HG03575 (cell line): ENCODE data around the gene PCBD1.

Experiments
- ATAC-seq: cut with Tn5 transposase; IDR thresholded peaks from one replicate; pipeline ENCODE4 v1.9.1; 2021; ENCODE audit not compliant: unreplicated experiment, insufficient number of reproducible peaks, low FRiP score; ENCODE audit errors: extremely low read depth

The PCBD1 gene

DNA sequence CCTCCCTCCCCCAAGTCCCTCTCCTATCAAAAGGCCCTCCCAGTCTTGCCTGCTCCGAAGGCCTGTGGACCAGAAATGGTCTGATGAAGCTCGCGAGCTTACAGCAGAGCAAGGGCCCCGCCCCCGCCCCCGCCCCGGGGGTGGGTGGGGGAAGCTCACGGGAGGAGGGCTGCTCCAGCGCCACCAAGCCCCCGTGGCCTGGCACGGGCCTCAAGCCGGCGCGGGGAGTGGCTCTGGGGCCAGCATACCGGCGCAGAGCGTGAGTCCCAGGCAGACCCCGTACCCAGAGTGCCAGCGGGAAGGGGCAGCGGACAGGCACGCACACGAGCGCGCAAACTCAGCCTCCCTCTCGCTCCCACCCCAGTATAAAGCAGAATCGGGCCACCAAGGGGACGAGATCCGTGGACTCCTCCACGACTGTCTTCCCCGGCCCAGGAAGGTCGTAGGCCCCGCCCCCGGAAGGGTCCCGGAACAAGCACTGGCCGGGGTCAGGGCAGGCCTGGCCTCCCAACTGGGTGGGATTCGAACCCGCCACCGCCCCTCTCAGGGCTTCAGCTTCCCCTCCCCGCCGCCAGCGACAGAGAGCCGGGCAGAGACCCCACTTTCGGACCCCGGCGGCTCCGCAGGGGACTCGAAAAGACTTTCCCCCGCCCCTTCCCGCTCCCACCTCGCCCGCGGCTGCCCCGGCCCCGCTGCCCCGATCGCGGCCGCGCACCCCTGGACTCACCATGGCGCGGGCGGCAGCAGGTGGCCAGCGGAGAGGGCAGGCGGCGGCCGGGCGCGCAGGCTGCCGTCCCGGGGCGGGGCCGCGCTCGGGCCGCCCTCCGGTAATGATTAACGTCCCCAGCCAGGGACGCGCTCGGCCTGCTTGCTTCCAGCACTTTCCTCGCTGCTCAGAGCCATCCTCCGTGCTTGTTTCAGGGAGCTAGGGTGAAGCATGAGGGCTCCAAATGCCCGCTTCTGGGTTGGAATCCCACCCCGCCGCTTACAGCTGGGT, at the start of gene PCBD1:
TSS of gene PCBD1 (minus strand) at position 762 of the 997 bp plus-strand sequence. CDS start at position 730, 32 bp downstream.
- ATAC-seq: no peak

DNA sequence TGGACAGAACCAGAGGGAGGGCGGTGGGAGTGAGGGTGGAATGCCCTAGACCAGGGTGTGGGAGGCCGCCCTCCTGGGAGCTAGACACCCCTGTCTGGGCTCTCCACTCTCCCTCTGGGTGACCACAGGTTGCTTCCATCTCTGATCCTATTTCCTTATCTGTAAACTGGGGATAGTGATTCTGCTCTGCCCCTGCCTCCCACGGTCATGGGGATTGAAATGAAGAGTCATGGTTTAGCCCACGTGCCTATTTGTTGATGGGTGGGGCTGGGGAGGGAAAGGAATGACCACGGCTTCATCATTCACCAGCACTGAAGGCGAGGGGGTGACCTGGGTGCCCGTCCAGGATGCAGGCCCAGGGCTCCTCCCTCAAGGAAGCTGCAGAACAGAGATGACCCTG, 49.3 kb upstream of the PCBD1 start:
- no peak for ATAC-seq

DNA sequence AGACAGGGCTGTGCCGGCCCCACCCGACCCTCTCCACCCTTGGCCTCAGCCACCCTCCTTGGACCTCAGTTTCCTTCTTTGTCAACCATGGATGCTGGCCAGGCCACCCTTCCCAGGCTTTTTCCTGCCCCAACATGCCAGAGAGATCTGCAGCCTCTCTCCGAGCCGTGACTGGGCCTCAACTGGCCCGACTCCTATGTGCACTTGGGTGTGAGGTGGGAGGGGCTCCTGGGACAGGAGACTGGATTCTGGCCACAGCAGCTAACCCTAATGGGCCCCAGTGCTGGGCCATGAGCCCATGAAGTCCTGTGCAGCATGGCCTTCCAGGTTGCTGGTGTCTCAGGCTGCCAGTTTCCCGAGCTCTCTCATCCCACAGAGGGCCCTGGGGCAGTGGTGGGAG, 47.7 kb upstream of the PCBD1 start:
- ATAC-seq: no peak

- ATAC-seq: no peak
Observed at GRCh38 chr10:70935631-70936030, 47.3 kb upstream of the PCBD1 start.

GRCh38 chr10:70935125-70935625, 46.8 kb upstream of the PCBD1 start:
- ATAC-seq: no peak

- ATAC-seq: no peak
Observed at GRCh38 chr10:70934701-70935100, 46.3 kb upstream of the PCBD1 start.

DNA sequence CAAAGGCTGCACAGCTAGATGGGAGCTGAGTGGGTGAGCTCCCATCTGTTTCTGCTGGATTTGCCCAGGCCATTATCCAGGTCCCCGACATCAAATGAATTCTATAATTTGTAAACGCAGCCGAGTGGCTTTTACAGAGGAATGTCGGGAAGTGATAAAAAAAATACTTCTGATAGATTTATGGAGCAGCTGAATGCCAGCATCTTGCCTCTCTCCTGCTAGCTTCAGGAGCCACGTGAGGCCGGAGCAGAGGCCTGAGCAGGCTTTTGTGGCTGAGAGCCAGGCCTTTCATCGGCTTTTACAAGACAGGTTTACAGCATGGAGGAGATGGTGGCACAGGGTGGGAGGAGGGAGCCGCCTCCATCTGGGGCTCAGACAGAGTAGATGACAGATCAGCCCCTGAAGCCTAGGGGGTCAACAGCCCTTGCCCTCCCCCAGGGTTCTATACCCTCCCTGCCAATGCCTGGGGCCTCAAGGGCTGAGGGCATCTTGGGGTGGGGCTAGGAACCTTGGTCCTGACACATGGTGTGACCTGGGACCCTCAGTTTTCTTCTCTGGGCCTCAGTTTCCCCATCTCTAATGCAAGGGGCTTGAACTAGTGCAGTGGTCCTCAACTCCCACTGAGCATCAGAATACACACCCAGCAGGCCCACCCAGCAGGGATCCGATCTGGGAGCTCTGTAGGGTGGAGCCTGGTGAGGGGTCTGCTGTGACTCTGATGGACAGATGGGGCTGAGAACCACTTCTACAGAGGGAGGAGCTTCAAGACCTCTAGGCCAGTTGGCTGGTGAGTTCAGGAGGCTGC, 44.2 kb upstream of the PCBD1 start:
- ATAC-seq: no peak

- ATAC-seq: no peak
Observed at GRCh38 chr10:70931168-70931815, 42.9 kb upstream of the PCBD1 start.

- ATAC-seq: no peak
Observed at GRCh38 chr10:70930263-70931000, 42.1 kb upstream of the PCBD1 start.

DNA sequence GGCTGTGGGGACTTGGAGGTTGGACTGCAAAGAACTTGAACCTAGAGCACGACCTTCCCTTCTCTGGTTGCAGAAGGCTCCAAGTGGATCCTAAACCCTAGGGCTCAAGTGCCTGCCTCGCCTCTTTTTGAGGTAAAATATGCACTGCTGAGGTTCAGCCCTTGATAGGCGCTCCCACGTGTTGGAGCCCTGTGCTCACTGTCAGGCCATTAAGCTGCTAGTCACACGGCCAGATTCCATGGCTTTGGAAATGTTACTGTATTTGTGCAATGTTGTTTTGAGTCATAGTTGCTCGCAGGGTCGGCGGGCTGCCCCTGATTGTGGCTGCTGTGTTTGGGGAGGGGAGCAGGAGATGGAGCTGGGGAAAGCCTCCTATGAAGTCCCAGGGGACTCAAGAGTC, 39.8 kb upstream of the PCBD1 start:
- ATAC-seq: no peak

GRCh38 chr10:70927189-70927943, 39.0 kb upstream of the PCBD1 start:
- ATAC-seq: no peak

GRCh38 chr10:70926226-70927000, 38.0 kb upstream of the PCBD1 start:
- no peak for ATAC-seq

DNA sequence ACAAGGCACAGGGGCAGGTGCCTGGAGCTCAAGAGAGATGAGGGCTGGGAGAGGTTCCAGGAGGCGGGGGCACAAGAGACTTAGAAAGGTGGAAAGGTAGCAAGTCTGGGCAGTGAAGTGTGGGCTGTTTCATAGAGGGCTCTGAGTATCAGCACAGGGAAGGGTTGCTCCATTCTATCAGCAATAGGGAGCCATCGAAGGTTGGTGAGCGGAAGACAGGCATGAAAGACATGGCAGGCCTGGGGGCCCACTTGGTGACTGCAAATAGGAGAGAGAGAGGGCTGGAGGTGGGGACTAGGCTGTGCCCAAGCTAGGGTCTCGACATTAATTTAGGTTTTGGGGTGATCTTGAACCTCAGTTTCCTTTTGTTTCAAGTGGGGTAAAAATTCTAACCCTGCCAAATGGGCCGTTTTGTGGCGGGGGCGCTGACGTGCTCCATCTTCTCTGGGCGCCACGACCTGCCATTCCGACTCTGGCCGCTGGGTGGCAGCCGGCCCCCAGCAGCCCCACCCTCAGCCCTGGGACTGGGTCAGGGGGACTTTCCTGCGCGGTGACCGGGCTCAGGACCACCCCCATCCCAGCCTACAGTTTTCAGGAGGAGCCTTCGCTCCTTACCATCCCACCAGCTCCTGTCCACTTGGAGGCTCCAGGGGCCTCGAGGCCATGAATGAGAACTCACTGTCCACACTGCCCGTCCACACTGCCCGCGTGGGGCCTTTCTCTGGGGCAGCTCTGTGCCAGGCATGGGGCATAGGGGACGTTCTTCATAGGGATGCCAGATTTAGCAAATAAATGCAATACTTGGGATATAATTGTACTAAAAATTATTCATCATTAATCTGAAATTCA, 37.2 kb upstream of the PCBD1 start:
- ATAC-seq: no peak

DNA sequence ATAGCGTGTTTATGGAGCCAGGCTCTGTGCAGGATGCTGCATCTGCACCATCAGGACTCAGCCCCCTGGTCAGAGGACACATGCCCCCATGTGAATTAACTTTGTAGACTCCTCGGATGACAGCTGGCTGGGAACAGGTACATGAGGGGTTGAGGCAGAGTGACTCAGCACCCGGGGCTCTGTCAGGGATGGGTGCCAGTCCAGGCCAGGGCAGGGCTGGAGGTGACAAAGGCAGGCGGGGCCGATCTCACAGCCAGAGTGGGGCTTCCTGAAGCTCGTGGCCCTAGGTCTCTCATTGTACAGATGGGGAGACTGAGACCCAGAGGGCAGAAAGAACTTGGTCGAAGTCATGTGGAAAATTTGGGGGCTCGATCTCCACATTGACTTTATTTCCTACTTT, 35.3 kb upstream of the PCBD1 start:
- ATAC-seq: no peak

GRCh38 chr10:70921285-70921684, 32.9 kb upstream of the PCBD1 start:
- no peak for ATAC-seq

DNA sequence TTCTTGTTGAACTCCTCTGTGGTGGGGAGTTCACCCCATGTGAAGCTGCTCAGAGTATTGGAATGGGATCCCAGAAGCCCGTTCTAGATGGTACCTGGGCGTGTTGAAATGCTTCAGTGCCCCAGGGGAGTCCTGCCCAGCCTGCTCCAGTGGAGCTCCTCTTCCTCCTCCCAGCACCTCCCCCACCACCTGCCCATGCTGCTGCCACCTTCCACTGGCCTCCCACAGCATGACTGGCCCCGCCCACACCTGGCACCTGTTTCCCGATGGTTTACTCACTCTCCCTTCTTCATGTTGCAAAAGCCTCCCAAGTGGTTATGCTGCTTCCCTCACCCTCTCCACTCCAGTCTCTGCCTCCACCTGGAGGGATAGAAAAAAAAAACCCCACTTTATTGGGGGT, 32.2 kb upstream of the PCBD1 start:
- no peak for ATAC-seq
